Fibroblast of upper back skin (primary cell): Measurements from ENCODE around the gene SPOP.
"Not testable (repeated sequence)": the region's sequence is repeated elsewhere in the genome, so short reads cannot be mapped to it uniquely, and the experiment has no call there.

Source experiments
- DNase-seq: peaks from one replicate; pipeline ENCODE4 v3.0.0-alpha.2; 2013

SPOP gene

GRCh38 chr17:49694847-49695697 is 17.2 kb upstream of the SPOP start:
- DNase-seq, result peak; percentile 8

- no peak for DNase-seq
Observed at GRCh38 chr17:49692751-49693150, 14.9 kb upstream of the SPOP start.

GRCh38 chr17:49691677-49692191 is 13.8 kb upstream of the SPOP start:
- DNase-seq, result no peak

- DNase-seq, result peak; percentile 29
Observed at GRCh38 chr17:49691086-49691676, 13.3 kb upstream of the SPOP start.

GRCh38 chr17:49690256-49690655 is 12.4 kb upstream of the SPOP start:
- no peak for DNase-seq

GRCh38 chr17:49688848-49689247 is 11.0 kb upstream of the SPOP start:
- no peak for DNase-seq

- peak; percentile 40 for DNase-seq
Observed at GRCh38 chr17:49687878-49688491, 10.1 kb upstream of the SPOP start.

GRCh38 chr17:49681106-49681979 is 3.4 kb upstream of the SPOP start:
- DNase-seq, result no peak

GRCh38 chr17:49680314-49680713 is 2.4 kb upstream of the SPOP start:
- no peak for DNase-seq

GRCh38 chr17:49677134-49677932 is 564 bp downstream of the SPOP start:
- peak; percentile 94 for DNase-seq

- peak; percentile 13 for DNase-seq
Observed at GRCh38 chr17:49676276-49676868, 1.5 kb downstream of the SPOP start.

GRCh38 chr17:49674507-49674906 is 3.4 kb downstream of the SPOP start:
- DNase-seq, result no peak

GRCh38 chr17:49673679-49674078 is 4.2 kb downstream of the SPOP start:
- DNase-seq, result not testable (repeated sequence)

- DNase-seq, result no peak
Observed at GRCh38 chr17:49670641-49671040, 7.3 kb downstream of the SPOP start.

- no peak for DNase-seq
Observed at GRCh38 chr17:49670002-49670401, 7.9 kb downstream of the SPOP start.

GRCh38 chr17:49667854-49668253 is 10.0 kb downstream of the SPOP start:
- DNase-seq, result no peak

GRCh38 chr17:49664706-49665211 is 13.1 kb downstream of the SPOP start:
- DNase-seq, result no peak

GRCh38 chr17:49659661-49660382 is 18.1 kb downstream of the SPOP start:
- no peak for DNase-seq

- DNase-seq, result no peak
Observed at GRCh38 chr17:49656247-49656646, 21.6 kb downstream of the SPOP start.

GRCh38 chr17:49647256-49647585 is 30.7 kb downstream of the SPOP start:
- no peak for DNase-seq
